ENCODE results near the gene ONECUT2. TPM values are rescaled to one million over a fixed set of nuclear protein-coding genes. Genes with fewer than 3 reads are reported as not detected.

ONECUT2 gene
- total and polyA plus RNA-seq, 7 donors: under 0.01 to 0.04 (median 0.03) TPM; not detected in 3

- no peak for DNase-seq
- no peaks in the 10 kb centered on the region for H3K36me3 ChIP-seq (ENCODE audit: insufficient read depth in 1 of 2, low read depth in 1 of 2)
- intact Hi-C loops (cut with DNase I): no loop called here
- no peak for ATAC-seq
- no peak for TF ChIP-seq CTCF (IDR thresholded peaks at IDR 0.05)
- H3K9me3 ChIP-seq: no peaks in the 10 kb centered on the region
- H3K27ac ChIP-seq: no peak overlapping the region
- WGBS, 3 donors: 6 to 8% (median 7%) methylated on average over 32 to 34 of the region's 34 CpGs
- H3K4me3 ChIP-seq: peak overlapping the region; percentile 10
- H3K4me1 ChIP-seq: peaks cover 12% of the 10 kb centered on the region
- H3K27me3 ChIP-seq (ENCODE audit: insufficient read depth in 3 of 3, low read length in 2 of 3): peaks cover 0 to 100% (median 54%) of the 10 kb centered on the region in 3 donors
These were observed 4.8 kb upstream of the ONECUT2 start for GRCh38 chr18:57430079-57431001.

GRCh38 chr18:57431002-57431382, 4.2 kb upstream of the ONECUT2 start:
- DNase-seq: no peak
- no peak for ATAC-seq
- Histone ChIP-seq H3K27ac (no peak overlapping the region), H3K27me3 (ENCODE audit: insufficient read depth in 3 of 3, low read length in 2 of 3) (peaks cover 0 to 96% (median 57%) of the 10 kb centered on the region in 3 donors), H3K9me3 (no peaks in the 10 kb centered on the region), H3K36me3 (ENCODE audit: insufficient read depth in 1 of 2, low read depth in 1 of 2) (no peaks in the 10 kb centered on the region), H3K4me1 (peaks cover 12% of the 10 kb centered on the region), H3K4me3 (no peak overlapping the region)
- WGBS, 3 donors: 11 to 16% (median 15%) methylated on average over 10 of the region's 10 CpGs
- intact Hi-C loops (cut with DNase I): no loop called here
- no peak for TF ChIP-seq CTCF (IDR thresholded peaks at IDR 0.05)

GRCh38 chr18:57431467-57432080, 3.6 kb upstream of the ONECUT2 start:
- DNase-seq: no peak
- no peak for ATAC-seq
- Histone ChIP-seq H3K4me3 (no peak overlapping the region), H3K36me3 (ENCODE audit: insufficient read depth in 1 of 2, low read depth in 1 of 2) (no peaks in the 10 kb centered on the region), H3K27me3 (ENCODE audit: insufficient read depth in 3 of 3, low read length in 2 of 3) (peaks cover 0 to 96% (median 62%) of the 10 kb centered on the region in 3 donors), H3K27ac (no peak overlapping the region), H3K4me1 (peaks cover 12% of the 10 kb centered on the region), H3K9me3 (no peaks in the 10 kb centered on the region)
- TF ChIP-seq CTCF (IDR thresholded peaks at IDR 0.05): no peak
- 6 to 12% (median 9%) methylated on average over 12 of the region's 12 CpGs for WGBS, 3 donors
- intact Hi-C loops (cut with DNase I): no loop called here

- Histone ChIP-seq H3K4me1 (peaks cover 12% of the 10 kb centered on the region), H3K36me3 (ENCODE audit: insufficient read depth in 1 of 2, low read depth in 1 of 2) (no peaks in the 10 kb centered on the region), H3K27me3 (ENCODE audit: insufficient read depth in 3 of 3, low read length in 2 of 3) (peaks cover 0 to 96% (median 64%) of the 10 kb centered on the region in 3 donors), H3K4me3 (no peak overlapping the region), H3K9me3 (no peaks in the 10 kb centered on the region), H3K27ac (no peak overlapping the region)
- TF ChIP-seq CTCF (IDR thresholded peaks at IDR 0.05): no peak
- WGBS, 3 donors: 23 to 29% (median 28%) methylated on average over 4 of the region's 4 CpGs
- DNase-seq: no peak
- intact Hi-C loops (cut with DNase I): no loop called here
- no peak for ATAC-seq
These were observed 3.0 kb upstream of the ONECUT2 start for GRCh38 chr18:57432140-57432539.

Data from psoas muscle (tissue), 8 donors.